HepG2 (cell line): ENCODE data around the gene CACNA2D3. TPM values are rescaled to one million over a fixed set of nuclear protein-coding genes. Genes with fewer than 3 reads are reported as not detected.

ENCODE experiments used
- ATAC-seq: fragments of 200-7000 bp; cut with Tn5 transposase; 3 replicates; pipeline ENCODE4 v1.9.1; 2020; ENCODE audit warnings: mild to moderate bottlenecking, moderate library complexity
- BruUV-seq: library from RNA; stranded (reverse); fragments of 400-500 nt; replicated peaks from 2 replicates; lab custom pipeline; 2021; lab: Mats Ljungman, UMichigan
- CTCF ChIA-PET: fragments of 300-600 bp; formaldehyde crosslinking; extraction: SDS; loops from one replicate; lab custom pipeline; 2021; ENCODE audit warnings: low total read pairs, inconsistent platforms, low intra/inter-chr PET ratio; lab: Yijun Ruan, JAX
- POLR2A ChIA-PET: fragments of 350-600 bp; sonication (Branson Sonifier 250); formaldehyde crosslinking; loops from one replicate; lab custom pipeline; 2020; ENCODE audit warnings: antibody characterized with exemption, inconsistent platforms; lab: Yijun Ruan, JAX
- DNase-seq: peaks from one replicate; pipeline ENCODE4 v3.0.0-alpha.2; 2015; ENCODE audit warnings: low spot score
- FAIRE-seq: peaks from 3 replicates; lab custom pipeline; 2011; peaks lifted over from hg19 to GRCh38; lab: Jason Lieb, UNC
- H2AFZ ChIP-seq: one replicate; pipeline ENCODE4 v1.6.1; 2011; ENCODE audit warnings: low read length, inconsistent platforms
- H3K27ac ChIP-seq: fragments of 300-600 bp; 3 replicates; pipeline ENCODE4 v1.8.0; 2011; ENCODE audit warnings: mixed run types, mild to moderate bottlenecking, mixed read lengths, low read length, inconsistent platforms; ENCODE audit not compliant: insufficient read depth; ENCODE audit errors: extremely low read length
- H3K27me3 ChIP-seq, 2 experiments: fragments of 200-600 bp in 1 of 2; 2 replicates in 1 of 2; 3 replicates in 1 of 2; pipeline versions ENCODE4 v1.6.0 to v1.8.0; 2011; ENCODE audit warnings: low read length in 2 of 2, mild to moderate bottlenecking in 2 of 2, moderate library complexity in 2 of 2, inconsistent platforms in 1 of 2; ENCODE audit not compliant: insufficient read depth in 2 of 2, control insufficient read depth in 1 of 2
- H3K36me3 ChIP-seq, 2 experiments: fragments of 200-600 bp in 1 of 2; replicated peaks in 1 of 2; 2 replicates in 1 of 2; 3 replicates in 1 of 2; pipeline versions ENCODE4 v1.5.1 to v1.8.0; 2011; ENCODE audit warnings: low read length in 2 of 2, inconsistent platforms in 1 of 2; ENCODE audit not compliant: insufficient read depth in 2 of 2, control insufficient read depth in 1 of 2
- H3K4me1 ChIP-seq: 2 replicates; pipeline ENCODE4 v1.5.1; 2012; ENCODE audit warnings: low read length, inconsistent platforms; ENCODE audit not compliant: insufficient read depth
- H3K4me2 ChIP-seq: 2 replicates; pipeline ENCODE4 v1.6.0; 2011; ENCODE audit warnings: low read depth, low read length, inconsistent platforms
- H3K4me3 ChIP-seq, 3 experiments: fragments of 200-600 bp in 1 of 3; sonication (generic), shearing (Covaris generic) in 1 of 3; replicated peaks in 1 of 3; 2 replicates each; pipeline ENCODE4 v1.5.1; 2011 to 2016; ENCODE audit warnings: low read length in 3 of 3, inconsistent platforms in 2 of 3, low read depth in 2 of 3, mild to moderate bottlenecking in 2 of 3, control low read depth in 1 of 3, mixed read lengths in 1 of 3; ENCODE audit not compliant: insufficient read depth in 1 of 3
- H3K79me2 ChIP-seq: one replicate; pipeline ENCODE4 v1.6.1; 2011; ENCODE audit warnings: low read length, inconsistent platforms; ENCODE audit not compliant: insufficient read depth
- H3K9ac ChIP-seq: 2 replicates; pipeline ENCODE4 v1.6.0; 2011; ENCODE audit warnings: mild to moderate bottlenecking, low read depth, low read length, inconsistent platforms; ENCODE audit not compliant: insufficient read depth
- H3K9me3 ChIP-seq: 2 replicates; pipeline ENCODE4 v1.5.1; 2012; ENCODE audit warnings: mild to moderate bottlenecking, low read length
- H4K20me1 ChIP-seq: 2 replicates; pipeline ENCODE4 v1.6.0; 2011; ENCODE audit warnings: inconsistent platforms, mild to moderate bottlenecking, low read length, moderate library complexity; ENCODE audit not compliant: insufficient read depth
- CCAR2 ChIP-seq: fragments of 200-400 bp; formaldehyde crosslinking; optimal IDR thresholded peaks from 2 replicates; pipeline ENCODE3; 2018; ENCODE audit warnings: low read depth, mild to moderate bottlenecking, low read length, moderate library complexity
- GATA4 ChIP-seq: sonication (generic); IDR thresholded peaks from 2 replicates; pipeline ENCODE4 v1.6.1; 2016; ENCODE audit warnings: antibody characterized with exemption, low read depth, borderline replicate concordance
- GFI1 ChIP-seq: sonication (generic); formaldehyde crosslinking; IDR thresholded peaks from 2 replicates; pipeline ENCODE4 v1.5.0; 2020; ENCODE audit warnings: missing genetic modification reagents, mild to moderate bottlenecking, borderline replicate concordance
- HNF1B ChIP-seq: sonication (generic); formaldehyde crosslinking; IDR thresholded peaks from 2 replicates; pipeline ENCODE4 v1.5.1; 2020; ENCODE audit warnings: mild to moderate bottlenecking, moderate library complexity, missing genetic modification reagents
- PHB2 ChIP-seq: fragments of 450-650 bp; IDR thresholded peaks from 2 replicates; pipeline ENCODE4 v1.6.1; 2018; ENCODE audit not compliant: partially characterized antibody
- REPIN1 ChIP-seq: sonication (generic); formaldehyde crosslinking; IDR thresholded peaks from 2 replicates; pipeline ENCODE4 v1.8.0; 2022; ENCODE audit warnings: missing genetic modification reagents, low read depth, mild to moderate bottlenecking, borderline replicate concordance
- RXRA ChIP-seq: sonication (generic); formaldehyde crosslinking; IDR thresholded peaks from 2 replicates; pipeline ENCODE4 v1.5.1; 2020; ENCODE audit warnings: missing genetic modification reagents
- SNAPC5 ChIP-seq: sonication (generic); formaldehyde crosslinking; IDR thresholded peaks from 2 replicates; pipeline ENCODE4 v1.8.1; 2023; ENCODE audit warnings: mild to moderate bottlenecking, missing genetic modification reagents, borderline replicate concordance
- SRSF4 ChIP-seq: fragments of 200-400 bp; formaldehyde crosslinking; IDR thresholded peaks from one replicate; pipeline ENCODE4 v1.6.1; 2018; ENCODE audit warnings: mild to moderate bottlenecking, low read depth, low read length, moderate library complexity; ENCODE audit not compliant: poor library complexity, severe bottlenecking
- YEATS4 ChIP-seq: sonication (generic); formaldehyde crosslinking; IDR thresholded peaks from 2 replicates; pipeline ENCODE4 v1.4.0; 2020; ENCODE audit warnings: missing genetic modification reagents, borderline replicate concordance
- ZNF101 ChIP-seq: sonication (generic); formaldehyde crosslinking; IDR thresholded peaks from 2 replicates; pipeline ENCODE4 v1.4.0; 2020; ENCODE audit warnings: mild to moderate bottlenecking, low read depth, missing genetic modification reagents, borderline replicate concordance
- ZNF430 ChIP-seq: sonication (generic); formaldehyde crosslinking; IDR thresholded peaks from 2 replicates; pipeline ENCODE4 v1.9.0; 2021; ENCODE audit warnings: mild to moderate bottlenecking, missing genetic modification reagents
- ZNF501 ChIP-seq: sonication (generic); formaldehyde crosslinking; IDR thresholded peaks from 2 replicates; pipeline ENCODE4 v1.5.1; 2020; ENCODE audit warnings: mild to moderate bottlenecking, moderate library complexity, missing genetic modification reagents
- ZNF546 ChIP-seq: sonication (generic); formaldehyde crosslinking; conservative IDR thresholded peaks from 2 replicates; pipeline ENCODE4 v1.8.1; 2023; ENCODE audit warnings: mild to moderate bottlenecking, missing genetic modification reagents
- ZNF629 ChIP-seq: sonication (generic); formaldehyde crosslinking; conservative IDR thresholded peaks from 2 replicates; pipeline ENCODE4 v1.5.0; 2020; ENCODE audit warnings: missing genetic modification reagents
- ZNF7 ChIP-seq: IDR thresholded peaks from 2 replicates; pipeline ENCODE4 v1.6.1; 2016; ENCODE audit warnings: missing biosample characterization, missing genetic modification reagents
- ZNF703 ChIP-seq: sonication (generic); formaldehyde crosslinking; IDR thresholded peaks from 2 replicates; pipeline ENCODE4 v1.5.1; 2020; ENCODE audit warnings: missing genetic modification reagents, mild to moderate bottlenecking, moderate library complexity, borderline replicate concordance
- ZSCAN31 ChIP-seq: sonication (generic); formaldehyde crosslinking; IDR thresholded peaks from 2 replicates; pipeline ENCODE4 v1.5.0; 2020; ENCODE audit warnings: low read depth, mild to moderate bottlenecking, missing genetic modification reagents
- WGBS: methylation state at CpG from one replicate; pipeline ENCODE4 v1.1.6; 2017; ENCODE audit warnings: low lambda C conversion rate; 5-methylcytosine and 5-hydroxymethylcytosine counted together
- in situ Hi-C: cut with HindIII; loops from 2 replicates; pipeline ENCODE4 v1.10.0; 2017; ENCODE audit warnings: low pct_unique_long_range_greater_than_20kb; ENCODE audit not compliant: extremely low pct_ligation_motif_present
- intact Hi-C: fragments of 100-400 bp; cut with micrococcal nuclease; formaldehyde crosslinking; loops from one replicate; pipeline ENCODE4 v1.10.0; 2022; ENCODE audit not compliant: unreplicated experiment
- polyA plus RNA-seq, 8 experiments: library from polyadenylated mRNA; depleted of rRNA in 3 of 8; stranded (reverse) in 7 of 8; unstranded in 1 of 8; fragments of >200 nt; fragmentation: Illumina TruSeq in 4 of 8; extraction: Trizol in 4 of 8; gene quantifications; 2 replicates each; pipeline versions ENCODE4 v1.2.1 to v1.2.3, GENCODE V29; 2011 to 2016; ENCODE audit warnings: low read depth in 4 of 8, missing spikeins in 1 of 8, mixed read lengths in 1 of 8; ENCODE audit not compliant: insufficient read depth in 1 of 8
- total RNA-seq, 5 experiments: library from RNA; depleted of rRNA; stranded (reverse); fragments of >200 nt; fragmentation: Illumina TruSeq; extraction: Trizol; gene quantifications; 2 replicates each; pipeline ENCODE4 v1.2.3, GENCODE V29; 2016; ENCODE audit warnings: low read depth in 1 of 5
- TF ChIP-seq, protein P1 (sequence below): sonication (generic); formaldehyde crosslinking; IDR thresholded peaks from 2 replicates; pipeline ENCODE4 v1.4.0; 2020; ENCODE audit warnings: missing genetic modification reagents, borderline replicate concordance
- TF ChIP-seq, protein P2 (sequence below): sonication (generic); formaldehyde crosslinking; IDR thresholded peaks from 2 replicates; pipeline ENCODE4 v1.4.0; 2020; ENCODE audit warnings: missing genetic modification reagents

Gene CACNA2D3
- total and polyA plus RNA-seq, 2 of the 13 experiments (the other 11 are each of a cell fraction or from before 2014, with no cell fraction given), result not detected

- no peak overlapping the region for H3K4me2 ChIP-seq
- H3K4me3 ChIP-seq, result no peak overlapping the region
- H3K9me3 ChIP-seq, result peaks cover 8% of the 10 kb centered on the region
- in situ Hi-C loops (no loop called here), intact Hi-C loops (no loop called here)
- no peak overlapping the region for H3K9ac ChIP-seq
- no peaks in the 10 kb centered on the region for H3K27me3 ChIP-seq
- H2AFZ ChIP-seq, result no peak overlapping the region
- no peak for DNase-seq
- TF ChIP-seq, protein P1, sequence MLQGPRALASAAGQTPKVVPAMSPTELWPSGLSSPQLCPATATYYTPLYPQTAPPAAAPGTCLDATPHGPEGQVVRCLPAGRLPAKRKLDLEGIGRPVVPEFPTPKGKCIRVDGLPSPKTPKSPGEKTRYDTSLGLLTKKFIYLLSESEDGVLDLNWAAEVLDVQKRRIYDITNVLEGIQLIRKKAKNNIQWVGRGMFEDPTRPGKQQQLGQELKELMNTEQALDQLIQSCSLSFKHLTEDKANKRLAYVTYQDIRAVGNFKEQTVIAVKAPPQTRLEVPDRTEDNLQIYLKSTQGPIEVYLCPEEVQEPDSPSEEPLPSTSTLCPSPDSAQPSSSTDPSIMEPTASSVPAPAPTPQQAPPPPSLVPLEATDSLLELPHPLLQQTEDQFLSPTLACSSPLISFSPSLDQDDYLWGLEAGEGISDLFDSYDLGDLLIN (CRISPR knock-in tag), result no peak
- TF ChIP-seq CCAR2 (no peak), ZNF501 (no peak), ZNF101 (CRISPR knock-in tag) (no peak), RXRA (no peak), YEATS4 (no peak), HNF1B (no peak), GFI1 (no peak), PHB2 (no peak), ZNF7 (CRISPR knock-in tag) (no peak), SNAPC5 (CRISPR knock-in tag) (no peak), ZNF703 (CRISPR knock-in tag) (no peak), REPIN1 (CRISPR knock-in tag) (no peak), ZNF629 (CRISPR knock-in tag) (no peak), GATA4 (no peak), ZNF430 (CRISPR knock-in tag) (no peak), SRSF4 (no peak), ZNF546 (CRISPR knock-in tag) (no peak), ZSCAN31 (CRISPR knock-in tag) (no peak)
- TF ChIP-seq, protein P2, sequence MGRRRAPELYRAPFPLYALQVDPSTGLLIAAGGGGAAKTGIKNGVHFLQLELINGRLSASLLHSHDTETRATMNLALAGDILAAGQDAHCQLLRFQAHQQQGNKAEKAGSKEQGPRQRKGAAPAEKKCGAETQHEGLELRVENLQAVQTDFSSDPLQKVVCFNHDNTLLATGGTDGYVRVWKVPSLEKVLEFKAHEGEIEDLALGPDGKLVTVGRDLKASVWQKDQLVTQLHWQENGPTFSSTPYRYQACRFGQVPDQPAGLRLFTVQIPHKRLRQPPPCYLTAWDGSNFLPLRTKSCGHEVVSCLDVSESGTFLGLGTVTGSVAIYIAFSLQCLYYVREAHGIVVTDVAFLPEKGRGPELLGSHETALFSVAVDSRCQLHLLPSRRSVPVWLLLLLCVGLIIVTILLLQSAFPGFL (CRISPR knock-in tag), result no peak
- BruUV-seq, result no TSS peak
- no peaks in the 10 kb centered on the region for H4K20me1 ChIP-seq
- POLR2A ChIA-PET, result no interaction called here
- H3K27ac ChIP-seq, result no peak overlapping the region
- no peaks in the 10 kb centered on the region for H3K36me3 ChIP-seq
- CTCF ChIA-PET, result no interaction called here
- H3K4me1 ChIP-seq, result no peaks in the 10 kb centered on the region
- FAIRE-seq, result no peak
- WGBS, result 0% methylated on average over 1 of the region's 1 CpG
- ATAC-seq, result no peak
- H3K79me2 ChIP-seq, result no peaks in the 10 kb centered on the region
These were observed 710.5 kb downstream of the CACNA2D3 start for GRCh38 chr3:54832876-54833275.
